ENCODE measurements around the gene WDCP. TPM values are rescaled to one million over a fixed set of nuclear protein-coding genes. Genes with fewer than 3 reads are reported as not detected.

Gene WDCP

DNA sequence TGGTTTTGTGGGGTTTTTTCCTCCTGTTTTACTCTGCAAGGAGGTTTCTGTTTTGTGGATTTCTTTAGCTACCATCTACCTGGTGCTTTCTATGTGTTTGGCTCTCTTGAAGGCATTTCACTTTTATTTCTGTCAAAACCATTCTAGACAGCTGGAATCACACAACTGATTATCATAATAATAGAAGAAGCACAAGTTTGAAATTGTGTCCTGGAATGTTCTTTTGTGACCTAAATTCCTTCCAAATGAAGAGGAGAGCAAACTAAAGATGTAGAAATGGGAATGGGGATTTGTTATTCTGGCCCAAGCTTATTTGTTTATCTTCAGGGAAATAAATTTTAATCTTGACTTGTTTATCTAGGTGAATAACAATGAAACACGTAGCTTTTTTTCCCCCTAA lies 54.3 kb downstream of the WDCP start:
- Histone ChIP-seq H3K36me3 (ENCODE audit: control insufficient read depth in 1 of 2, insufficient read depth in 2 of 2, low read depth in 1 of 2, low read length in 2 of 2) (peaks cover 0 to 6% of the 10 kb centered on the region in 2 experiments), H4K91ac (ENCODE audit: low read length) (no peak overlapping the region), H2BK15ac (ENCODE audit: low read depth, poor library complexity, severe bottlenecking) (no peak overlapping the region), H3K27me3 (ENCODE audit: control insufficient read depth in 1 of 2, insufficient read depth in 1 of 2, low read length in 2 of 2) (no peaks in the 10 kb centered on the region), H4K8ac (ENCODE audit: low read length) (no peak overlapping the region), H2AFZ (ENCODE audit: low read depth, low read length) (no peak overlapping the region), H3K79me1 (replicated peaks; ENCODE audit: low read length, poor library complexity, severe bottlenecking) (no peaks in the 10 kb centered on the region), H3K14ac (ENCODE audit: low read length in 2 of 2) (no peak overlapping the region), H2BK5ac (ENCODE audit: low read depth, low read length, poor library complexity, severe bottlenecking) (no peak overlapping the region), H3K4ac (ENCODE audit: low read depth in 1 of 2, low read length in 2 of 2) (no peak overlapping the region), H3K4me2 (ENCODE audit: low read length, poor library complexity, severe bottlenecking) (no peak overlapping the region), H3K23ac (ENCODE audit: low read length in 2 of 2) (no peak overlapping the region), H3K4me1 (ENCODE audit: control insufficient read depth, insufficient read depth, low read depth, low read length) (no peaks in the 10 kb centered on the region), H3K9me3 (ENCODE audit: control insufficient read depth, low read length) (no peaks in the 10 kb centered on the region), H2BK120ac (ENCODE audit: low read depth, low read length) (no peak overlapping the region), H2AK5ac (ENCODE audit: low read length, severe bottlenecking) (no peak overlapping the region), H3K4me3 (ENCODE audit: insufficient read depth in 1 of 2, low read depth in 1 of 2, low read length in 2 of 2) (no peak overlapping the region), H3K9ac (ENCODE audit: low read length) (no peak overlapping the region), H3K27ac (ENCODE audit: low read length, poor library complexity, severe bottlenecking) (no peak overlapping the region), H3K18ac (ENCODE audit: low read depth in 1 of 2, low read length in 2 of 2) (no peak overlapping the region), H2BK12ac (ENCODE audit: low read length in 2 of 2) (no peak overlapping the region)
- WGBS = no CpG with 5 or more reads among the region's 1 CpG
- no peak for DNase-seq

DNA sequence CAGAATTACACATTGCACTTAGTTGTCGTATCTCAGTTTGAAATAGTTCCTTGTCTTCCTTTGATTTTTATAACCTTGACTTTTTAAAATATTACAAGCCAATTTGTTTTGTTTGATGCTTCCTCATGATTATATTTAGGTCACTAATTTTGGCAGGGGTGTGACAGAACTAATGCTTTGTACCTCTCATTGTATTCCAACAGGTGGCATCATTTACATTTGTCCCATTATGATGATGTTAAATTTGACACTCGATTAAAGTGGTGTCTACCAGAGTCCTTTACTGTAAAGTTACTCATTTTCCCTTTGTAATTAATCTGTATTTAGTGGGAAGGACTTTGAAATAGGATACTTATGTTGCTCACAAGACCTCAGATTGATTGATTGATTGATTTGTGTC lies 58.8 kb downstream of the WDCP start:
- Histone ChIP-seq H2BK15ac (ENCODE audit: low read depth, poor library complexity, severe bottlenecking) (no peak overlapping the region), H3K23ac (ENCODE audit: low read length in 2 of 2) (no peak overlapping the region), H3K9me3 (ENCODE audit: control insufficient read depth, low read length) (no peaks in the 10 kb centered on the region), H3K14ac (ENCODE audit: low read length in 2 of 2) (no peak overlapping the region), H3K4me3 (ENCODE audit: insufficient read depth in 1 of 2, low read depth in 1 of 2, low read length in 2 of 2) (no peak overlapping the region), H2AK5ac (ENCODE audit: low read length, severe bottlenecking) (no peak overlapping the region), H4K8ac (ENCODE audit: low read length) (no peak overlapping the region), H3K27ac (ENCODE audit: low read length, poor library complexity, severe bottlenecking) (no peak overlapping the region), H3K18ac (ENCODE audit: low read depth in 1 of 2, low read length in 2 of 2) (no peak overlapping the region), H2BK5ac (ENCODE audit: low read depth, low read length, poor library complexity, severe bottlenecking) (no peak overlapping the region), H2BK12ac (ENCODE audit: low read length in 2 of 2) (no peak overlapping the region), H3K4me1 (ENCODE audit: control insufficient read depth, insufficient read depth, low read depth, low read length) (no peaks in the 10 kb centered on the region), H2AFZ (ENCODE audit: low read depth, low read length) (no peak overlapping the region), H3K79me1 (replicated peaks; ENCODE audit: low read length, poor library complexity, severe bottlenecking) (no peaks in the 10 kb centered on the region), H3K4ac (ENCODE audit: low read depth in 1 of 2, low read length in 2 of 2) (no peak overlapping the region), H4K91ac (ENCODE audit: low read length) (no peak overlapping the region), H3K36me3 (ENCODE audit: control insufficient read depth in 1 of 2, insufficient read depth in 2 of 2, low read depth in 1 of 2, low read length in 2 of 2) (peaks cover 15 to 26% of the 10 kb centered on the region in 2 experiments), H3K4me2 (ENCODE audit: low read length, poor library complexity, severe bottlenecking) (no peak overlapping the region), H3K9ac (ENCODE audit: low read length) (no peak overlapping the region), H3K27me3 (ENCODE audit: control insufficient read depth in 1 of 2, insufficient read depth in 1 of 2, low read length in 2 of 2) (no peaks in the 10 kb centered on the region), H2BK120ac (ENCODE audit: low read depth, low read length) (no peak overlapping the region)
- WGBS = no CpG with 5 or more reads among the region's 2 CpGs
- DNase-seq = no peak

Small RNA genes lying within 50 kb of the gene (small RNA-seq; reads per million reads assigned to genes)
- gene RN7SL610P (ENCODE audit: low read depth) (not detected), gene RNU6-370P (ENCODE audit: low read depth) (not detected)
